Spinal cord (tissue), 10 donors: ENCODE data around the gene NUAK1. TPM values are rescaled to one million over a fixed set of nuclear protein-coding genes. Genes with fewer than 3 reads are reported as not detected.

Experiments used
- DNase-seq, 6 donors: peaks; one replicate each; pipeline versions ENCODE4 v3.0.0 to v3.0.0-alpha.2; 2013 to 2015; ENCODE audit warnings: low spot score in 6 of 6, low read depth in 4 of 6
- H3K27ac ChIP-seq: one replicate; pipeline ENCODE4 v1.5.1; 2013; ENCODE audit warnings: low read depth, low read length, control low read depth
- H3K27me3 ChIP-seq: one replicate; pipeline ENCODE4 v1.6.1; 2013; ENCODE audit warnings: low read length; ENCODE audit not compliant: control insufficient read depth, insufficient read depth
- H3K36me3 ChIP-seq: one replicate; pipeline ENCODE4 v1.6.1; 2013; ENCODE audit warnings: low read length; ENCODE audit not compliant: control insufficient read depth, insufficient read depth
- H3K4me1 ChIP-seq: one replicate; pipeline ENCODE4 v1.6.1; 2013; ENCODE audit warnings: low read length; ENCODE audit not compliant: control insufficient read depth, insufficient read depth
- H3K4me3 ChIP-seq: one replicate; pipeline ENCODE4 v1.5.1; 2013; ENCODE audit warnings: low read depth, low read length, control low read depth
- H3K9me3 ChIP-seq: one replicate; pipeline ENCODE4 v1.6.1; 2013; ENCODE audit warnings: low read length; ENCODE audit not compliant: control insufficient read depth, insufficient read depth
- WGBS: methylation state at CpG from one replicate; pipeline ENCODE4 v1.1.5; 2013; ENCODE audit warnings: missing lambda C conversion rate; ENCODE audit not compliant: insufficient coverage; 5-methylcytosine and 5-hydroxymethylcytosine counted together
- polyA plus RNA-seq, 2 donors: library from polyadenylated mRNA; unstranded; fragments of 120-200 nt; gene quantifications; one replicate each; pipeline ENCODE4 v1.2.1, GENCODE V29; 2013; ENCODE audit not compliant: insufficient read length in 2 of 2
- total RNA-seq, 2 donors: library from RNA; depleted of rRNA in 1 of 2; stranded (reverse); fragments of 120-200 nt in 1 of 2; fragments of >200 nt in 1 of 2; gene quantifications; one replicate each; pipeline versions ENCODE4 v1.2.3 to v1.2.4, GENCODE V29; 2013 to 2014
- donor health status: healthy.

NUAK1 gene
- total and polyA plus RNA-seq, 4 donors, result 20.1 to 57.9 (median 31.9) TPM

- DNase-seq, result peak in 1 of 6 donors; percentile 52
- Histone ChIP-seq H3K27me3 (no peaks in the 10 kb centered on the region), H3K4me1 (peaks cover 26% of the 10 kb centered on the region), H3K27ac (peak overlapping the region; percentile 77), H3K9me3 (no peaks in the 10 kb centered on the region), H3K36me3 (peaks cover 4% of the 10 kb centered on the region), H3K4me3 (no peak overlapping the region)
- 37% methylated on average over 3 of the region's 9 CpGs for WGBS
These were observed 58.5 kb downstream of the NUAK1 start for GRCh38 chr12:106080041-106080790.

GRCh38 chr12:106079148-106079738 is 59.5 kb downstream of the NUAK1 start:
- Histone ChIP-seq H3K9me3 (no peaks in the 10 kb centered on the region), H3K4me1 (peaks cover 22% of the 10 kb centered on the region), H3K4me3 (no peak overlapping the region), H3K27ac (no peak overlapping the region), H3K36me3 (peaks cover 4% of the 10 kb centered on the region), H3K27me3 (no peaks in the 10 kb centered on the region)
- WGBS, result no CpG with 5 or more reads among the region's 1 CpG
- DNase-seq, result no peak

- Histone ChIP-seq H3K4me3 (no peak overlapping the region), H3K9me3 (no peaks in the 10 kb centered on the region), H3K36me3 (peaks cover 4% of the 10 kb centered on the region), H3K27me3 (no peaks in the 10 kb centered on the region), H3K27ac (no peak overlapping the region), H3K4me1 (peaks cover 15% of the 10 kb centered on the region)
- peak in 2 of 6 donors; percentile 49 to 65 for DNase-seq
- 54% methylated on average over 7 of the region's 10 CpGs for WGBS
These were observed 60.3 kb downstream of the NUAK1 start for GRCh38 chr12:106078358-106079010.

- Histone ChIP-seq H3K9me3 (no peaks in the 10 kb centered on the region), H3K4me1 (peaks cover 7% of the 10 kb centered on the region), H3K36me3 (peaks cover 9% of the 10 kb centered on the region), H3K4me3 (no peak overlapping the region), H3K27me3 (no peaks in the 10 kb centered on the region), H3K27ac (no peak overlapping the region)
- peak in 1 of 6 donors; percentile 45 for DNase-seq
- 0% methylated on average over 1 of the region's 11 CpGs for WGBS
These were observed 63.9 kb downstream of the NUAK1 start for GRCh38 chr12:106074706-106075392.

GRCh38 chr12:106074361-106074705 is 64.4 kb downstream of the NUAK1 start:
- DNase-seq, result no peak
- Histone ChIP-seq H3K27me3 (no peaks in the 10 kb centered on the region), H3K4me1 (peaks cover 7% of the 10 kb centered on the region), H3K36me3 (peaks cover 10% of the 10 kb centered on the region), H3K27ac (no peak overlapping the region), H3K4me3 (no peak overlapping the region), H3K9me3 (no peaks in the 10 kb centered on the region)
- 83% methylated on average over 1 of the region's 1 CpG for WGBS

GRCh38 chr12:106073179-106073578 is 65.6 kb downstream of the NUAK1 start:
- Histone ChIP-seq H3K36me3 (peaks cover 10% of the 10 kb centered on the region), H3K9me3 (no peaks in the 10 kb centered on the region), H3K4me1 (no peaks in the 10 kb centered on the region), H3K27ac (no peak overlapping the region), H3K4me3 (no peak overlapping the region), H3K27me3 (no peaks in the 10 kb centered on the region)
- 60% methylated on average over 2 of the region's 3 CpGs for WGBS
- DNase-seq, result no peak

- WGBS, result 67% methylated on average over 1 of the region's 2 CpGs
- H3K4me1 ChIP-seq, result no peaks in the 10 kb centered on the region
- H3K4me3 ChIP-seq, result no peak overlapping the region
- no peaks in the 10 kb centered on the region for H3K27me3 ChIP-seq
- H3K27ac ChIP-seq, result no peak overlapping the region
- DNase-seq, result no peak
- no peaks in the 10 kb centered on the region for H3K9me3 ChIP-seq
- H3K36me3 ChIP-seq, result peaks cover 12% of the 10 kb centered on the region
These were observed 66.0 kb downstream of the NUAK1 start for GRCh38 chr12:106072751-106073150.

- no peak for DNase-seq
- Histone ChIP-seq H3K4me1 (no peaks in the 10 kb centered on the region), H3K4me3 (no peak overlapping the region), H3K36me3 (peaks cover 22% of the 10 kb centered on the region), H3K9me3 (no peaks in the 10 kb centered on the region), H3K27me3 (no peaks in the 10 kb centered on the region), H3K27ac (no peak overlapping the region)
- WGBS, result no CpG with 5 or more reads among the region's 4 CpGs
These were observed 67.1 kb downstream of the NUAK1 start for GRCh38 chr12:106071686-106072085.

- Histone ChIP-seq H3K4me1 (no peaks in the 10 kb centered on the region), H3K27ac (no peak overlapping the region), H3K36me3 (peaks cover 28% of the 10 kb centered on the region), H3K4me3 (no peak overlapping the region), H3K9me3 (no peaks in the 10 kb centered on the region), H3K27me3 (no peaks in the 10 kb centered on the region)
- DNase-seq, result no peak
- WGBS, result 90% methylated on average over 4 of the region's 6 CpGs
These were observed 68.1 kb downstream of the NUAK1 start for GRCh38 chr12:106070611-106071010.
